HUDEP-2 (cell line): ENCODE measurements around the gene LRRC75A.
"Not testable (repeated sequence)": the region's sequence is repeated elsewhere in the genome, so short reads cannot be mapped to it uniquely, and the experiment has no call there.

Experiments
- DNase-seq, 76 experiments: peaks; one replicate each; lab custom pipeline; 2025; ENCODE audit not compliant: unreplicated experiment in 76 of 76; lab: John Stamatoyannopoulos, UW

LRRC75A gene

DNA sequence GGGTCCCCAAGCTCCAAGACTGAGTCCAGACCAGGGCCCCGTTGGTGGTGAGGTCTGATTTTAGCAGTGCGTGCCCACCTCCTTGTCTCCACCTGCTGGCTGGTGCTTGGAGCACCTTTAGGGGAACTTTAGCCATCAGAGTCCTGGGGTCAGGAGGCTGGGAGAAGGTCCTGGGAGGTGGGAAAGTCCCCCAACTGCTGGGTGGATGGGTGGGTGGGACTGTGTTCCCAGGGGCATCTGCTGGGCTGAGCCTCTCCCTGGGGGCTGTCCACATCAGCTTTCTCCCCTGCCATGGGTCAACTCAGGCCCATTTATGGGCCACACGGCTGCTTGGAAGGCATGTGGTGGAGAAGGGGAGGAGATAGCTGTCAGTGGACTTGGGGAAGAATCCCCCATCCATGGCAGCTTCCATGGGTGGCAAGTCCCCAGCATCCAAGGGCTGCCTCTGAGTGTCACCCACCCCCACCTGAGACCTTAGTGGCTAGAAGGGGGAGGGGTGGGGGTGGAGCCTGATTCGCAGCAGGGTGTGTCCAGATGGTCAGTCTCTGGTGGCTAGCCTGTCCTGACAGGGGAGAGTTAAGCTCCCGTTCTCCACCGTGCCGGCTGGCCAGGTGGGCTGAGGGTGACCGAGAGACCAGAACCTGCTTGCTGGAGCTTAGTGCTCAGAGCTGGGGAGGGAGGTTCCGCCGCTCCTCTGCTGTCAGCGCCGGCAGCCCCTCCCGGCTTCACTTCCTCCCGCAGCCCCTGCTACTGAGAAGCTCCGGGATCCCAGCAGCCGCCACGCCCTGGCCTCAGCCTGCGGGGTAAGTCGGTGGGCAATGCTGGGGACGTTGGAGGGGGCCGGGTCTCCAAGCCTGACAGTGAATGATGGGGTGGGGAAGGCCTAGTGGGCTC, 76.7 kb downstream of the LRRC75A start, which contains the start of gene TRPV2:
Gene TRPV2, plus strand, starts transcription at position 541 of the 894 bp plus-strand sequence. CDS start 2,098 bp downstream, outside the sequence.
- peak in 48 of 76 experiments; percentile 12 to 71 (median 38) for DNase-seq

DNA sequence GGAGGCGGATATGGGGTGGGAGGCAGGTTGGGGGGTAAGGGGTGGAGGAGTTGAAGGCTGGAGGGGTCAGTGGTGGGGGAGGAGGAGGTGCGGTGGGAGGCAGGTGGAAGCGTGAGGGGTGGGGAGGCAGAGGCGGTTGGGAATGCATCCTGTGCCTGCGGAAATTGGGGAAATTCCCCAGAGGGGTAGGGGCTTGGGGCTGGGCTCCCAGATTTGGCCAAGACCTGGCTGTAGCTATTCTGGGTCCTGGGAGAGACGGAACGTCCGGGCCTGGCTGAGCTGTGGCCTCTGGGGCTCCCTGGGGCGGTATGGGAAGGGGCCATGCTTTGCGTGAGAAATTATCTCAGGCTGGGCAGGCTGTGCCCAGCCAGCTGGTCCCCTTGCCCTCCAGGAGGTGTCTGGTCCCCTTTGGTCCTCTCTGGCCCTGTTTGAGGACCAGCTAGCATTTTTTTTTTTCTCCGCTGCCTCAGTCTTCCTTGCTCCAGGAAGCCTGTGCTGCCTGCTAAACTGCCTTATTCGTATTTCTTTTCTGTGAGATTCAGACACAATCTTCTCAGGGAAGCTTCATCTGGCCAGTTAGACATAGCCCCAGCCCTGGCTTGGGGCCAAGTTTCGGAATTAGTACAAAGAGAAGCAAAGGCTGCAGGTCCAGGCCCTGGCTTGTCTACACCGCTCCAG, 83.9 kb downstream of the LRRC75A start:
- peak in 20 of 76 experiments; percentile 4 to 44 (median 16) for DNase-seq

DNA sequence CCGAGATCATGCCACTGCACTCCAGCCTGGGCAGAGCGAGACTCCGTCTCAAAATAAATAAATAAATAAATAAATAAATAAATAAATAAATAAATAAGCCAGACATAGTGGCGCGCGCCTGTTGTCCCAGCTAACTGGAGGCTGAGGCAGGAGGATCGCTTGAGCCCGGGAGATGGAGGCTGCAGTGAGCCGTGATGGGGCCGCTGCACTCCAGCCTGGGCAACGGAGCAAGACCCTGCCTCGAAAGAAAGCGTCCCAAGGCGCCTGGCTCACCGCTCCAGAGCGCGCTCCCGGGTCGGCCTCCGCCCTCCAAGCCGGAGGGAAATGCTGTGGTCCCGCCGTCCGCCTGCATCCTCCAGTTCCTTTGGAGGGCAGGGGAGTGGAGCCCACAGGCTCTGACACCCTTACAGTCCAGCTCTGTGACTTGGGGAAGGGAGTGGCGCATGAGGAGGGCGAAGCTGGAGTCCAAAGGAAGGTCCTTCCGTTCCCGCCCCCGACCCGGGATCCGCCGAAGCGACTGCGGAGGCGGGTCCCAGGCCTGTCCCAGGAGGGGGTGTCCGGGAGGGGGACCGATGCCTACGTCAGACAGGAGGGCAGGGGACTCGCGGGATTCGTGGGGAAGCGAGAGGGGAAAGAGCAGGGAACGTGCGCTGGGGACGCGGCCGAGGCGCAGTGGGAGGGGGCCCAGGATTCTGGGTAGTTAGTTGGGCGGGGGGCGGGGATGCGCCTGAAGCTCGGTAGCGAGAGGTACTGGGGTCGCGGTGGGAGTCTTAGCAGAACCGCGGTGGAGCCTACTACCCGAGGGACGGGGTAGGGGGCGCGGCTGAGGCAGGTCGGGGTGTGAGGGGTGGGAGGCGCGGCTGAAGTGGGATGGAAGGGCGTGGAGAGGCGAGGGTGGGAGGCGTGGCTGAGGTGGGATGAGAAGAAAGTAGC, 85.0 kb downstream of the LRRC75A start:
- DNase-seq = peak in 1 of 76 experiments; percentile 14

GRCh38 chr17:16403847-16404246, 88.1 kb downstream of the LRRC75A start:
- not testable (repeated sequence) for DNase-seq

DNA sequence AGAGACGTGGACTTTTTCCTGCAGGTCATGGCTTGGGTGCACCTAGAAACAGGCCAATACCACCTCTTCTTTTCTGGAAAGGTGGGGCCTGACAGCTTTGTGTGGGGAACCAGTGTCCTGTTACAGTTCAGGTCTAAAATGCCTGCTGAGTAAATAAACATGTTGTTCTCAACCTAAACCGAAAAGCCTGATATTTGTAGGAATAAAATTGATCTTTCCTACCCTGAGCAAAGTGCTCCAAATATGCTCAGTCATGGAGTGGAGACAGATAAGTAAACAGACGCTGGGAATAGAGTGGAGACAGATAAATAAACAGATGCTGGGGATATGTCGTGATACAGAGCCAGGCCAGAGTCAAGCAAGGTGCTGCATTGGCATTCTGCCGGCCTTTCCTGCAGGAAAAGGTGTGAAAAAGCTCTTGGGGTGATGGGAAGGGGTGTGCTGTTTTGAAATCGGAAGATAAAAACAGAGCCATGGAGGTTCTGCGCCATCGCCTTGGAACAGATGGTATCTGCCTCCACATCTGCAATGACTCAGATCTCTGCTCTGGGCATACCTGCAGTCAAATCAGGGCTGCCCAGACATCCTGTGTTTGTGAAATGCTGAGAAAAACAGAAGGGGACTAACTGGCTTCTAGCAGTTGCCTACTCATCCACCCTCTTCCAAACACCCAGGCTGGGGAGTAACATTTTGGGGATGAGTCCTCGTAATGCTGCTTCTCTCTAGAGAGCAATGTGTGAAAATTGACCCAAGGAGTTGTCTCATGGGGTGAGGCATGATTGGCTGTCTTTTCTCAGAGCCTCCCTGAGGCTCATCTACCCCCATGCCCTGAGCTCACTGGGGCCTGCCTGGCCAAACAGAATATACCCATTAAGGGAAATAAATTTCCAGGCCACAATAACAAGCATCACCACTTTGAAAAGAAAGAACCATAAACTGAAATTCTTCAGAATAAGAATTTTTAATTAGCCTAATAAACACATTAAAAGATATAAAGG, 93.4 kb downstream of the LRRC75A start:
- peak in 33 of 76 experiments; percentile 7 to 69 (median 33) for DNase-seq

GRCh38 chr17:16396693-16397092, 95.3 kb downstream of the LRRC75A start:
- DNase-seq = peak in 9 of 76 experiments; percentile 6 to 32 (median 16)

DNA sequence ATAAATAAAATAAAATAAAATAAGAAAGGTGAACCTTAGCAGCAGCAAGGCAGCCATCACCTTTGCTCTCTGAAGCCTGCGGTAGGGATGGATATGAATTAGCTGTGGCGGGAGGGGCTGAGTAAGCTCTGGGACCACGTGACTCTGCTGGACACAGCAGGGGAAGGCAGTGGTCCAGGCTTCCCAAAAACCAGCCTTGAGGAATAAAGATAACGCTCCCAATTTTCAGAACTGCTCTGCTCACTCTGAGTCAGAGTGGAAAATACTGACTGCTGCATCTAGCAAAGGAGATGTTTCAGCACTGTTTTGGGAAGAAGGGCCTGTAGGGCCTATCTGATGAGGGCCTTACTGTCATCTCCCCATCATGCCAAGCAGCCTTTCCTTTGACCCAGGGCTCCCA, 96.1 kb downstream of the LRRC75A start:
- DNase-seq = not testable (repeated sequence)

- DNase-seq = not testable (repeated sequence)
Measured at GRCh38 chr17:16392491-16392890, 99.5 kb downstream of the LRRC75A start.
